ENCODE data around the gene HACD4. TPM values are rescaled to one million over a fixed set of nuclear protein-coding genes. Genes with fewer than 3 reads are reported as not detected.

HACD4 gene
- total and polyA plus RNA-seq, 8 donors = 6.3 to 12.2 (median 9.9) TPM

GRCh38 chr9:20988061-20988460 lies 43.4 kb downstream of the HACD4 start:
- peaks cover 4 to 33% of the 10 kb centered on the region in 2 donors for H3K4me1 ChIP-seq
- ATAC-seq (no peak), DNase-seq (no peak)
- TF ChIP-seq CTCF (IDR thresholded peaks at IDR 0.05) = no peak
- no peaks in the 10 kb centered on the region for H3K9me3 ChIP-seq
- intact Hi-C loops (cut with DNase I) = no loop called here
- peaks cover 0 to 14% of the 10 kb centered on the region in 2 donors for H3K36me3 ChIP-seq
- H3K27ac ChIP-seq = peak overlapping the region in 1 of 2 donors; percentile 14
- no peak overlapping the region for H3K4me3 ChIP-seq
- no peaks in the 10 kb centered on the region for H3K27me3 ChIP-seq

DNA sequence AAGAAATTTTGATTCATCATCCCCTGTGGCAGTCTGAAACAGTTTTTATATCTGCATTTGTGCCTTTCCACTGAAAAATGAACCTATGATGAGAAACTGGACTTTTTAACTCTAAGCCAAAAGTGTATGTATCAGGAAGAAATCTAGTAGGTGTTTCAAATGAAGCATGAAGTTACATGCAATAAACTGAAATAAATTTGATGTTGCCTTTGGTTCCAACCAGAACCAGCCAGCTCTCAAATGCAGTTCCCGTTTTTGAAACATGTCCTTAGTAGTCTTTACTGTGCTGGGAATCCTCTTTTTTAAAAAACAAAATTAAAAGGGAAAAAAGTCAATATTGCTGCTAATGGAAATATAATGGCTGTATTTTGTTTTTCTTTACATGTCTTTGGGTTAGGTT lies 43.9 kb downstream of the HACD4 start:
- Histone ChIP-seq H3K9me3 (no peaks in the 10 kb centered on the region), H3K27me3 (no peaks in the 10 kb centered on the region), H3K27ac (peak overlapping the region in 1 of 2 donors; percentile 14), H3K4me1 (peaks cover 4 to 33% of the 10 kb centered on the region in 2 donors), H3K36me3 (peaks cover 0 to 14% of the 10 kb centered on the region in 2 donors), H3K4me3 (no peak overlapping the region)
- intact Hi-C loops (cut with DNase I) = no loop called here
- ATAC-seq = no peak
- no peak for TF ChIP-seq CTCF (IDR thresholded peaks at IDR 0.05)
- DNase-seq = no peak

DNA sequence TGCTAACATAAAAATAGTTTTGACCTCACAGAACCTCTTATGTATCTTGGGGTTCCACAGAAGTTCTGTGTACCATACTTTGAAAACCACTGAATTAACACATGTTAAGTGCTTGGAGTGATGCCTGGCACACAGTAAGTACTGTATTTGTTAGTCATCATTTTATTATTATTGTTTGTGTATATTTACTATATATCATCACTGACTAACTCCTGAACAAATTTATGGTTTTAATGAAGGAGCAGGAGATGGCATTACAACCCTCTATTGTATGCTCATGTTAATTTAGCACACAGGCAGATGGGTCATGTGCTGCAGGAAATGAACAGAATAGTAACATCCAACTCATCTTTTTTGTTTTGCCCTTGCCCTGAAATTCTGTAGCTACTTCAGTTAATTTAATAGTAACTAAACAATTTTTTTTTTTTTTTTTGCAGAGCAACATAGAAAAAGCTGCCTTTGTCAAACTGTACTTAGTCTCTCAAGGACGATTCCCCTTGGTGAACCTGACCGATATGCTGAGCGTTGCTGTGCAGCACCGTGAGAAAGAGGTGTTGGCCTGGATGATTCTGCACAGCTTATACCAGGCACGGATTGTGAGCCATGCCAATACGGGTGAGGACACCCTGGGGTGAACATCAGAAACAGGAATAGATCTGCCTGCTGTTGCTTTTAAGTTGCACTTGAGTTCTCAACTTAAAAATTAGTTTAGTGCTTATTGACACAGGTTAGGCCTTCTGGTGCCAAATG lies 45.4 kb downstream of the HACD4 start:
- DNase-seq (no peak), ATAC-seq (no peak)
- intact Hi-C loops (cut with DNase I) = no loop called here
- TF ChIP-seq CTCF (IDR thresholded peaks at IDR 0.05) = no peak
- peaks cover 17 to 40% of the 10 kb centered on the region in 2 donors for H3K4me1 ChIP-seq
- no peak overlapping the region for H3K4me3 ChIP-seq
- H3K27me3 ChIP-seq = no peaks in the 10 kb centered on the region
- peaks cover 0 to 14% of the 10 kb centered on the region in 2 donors for H3K36me3 ChIP-seq
- no peaks in the 10 kb centered on the region for H3K9me3 ChIP-seq
- H3K27ac ChIP-seq = no peak overlapping the region

DNA sequence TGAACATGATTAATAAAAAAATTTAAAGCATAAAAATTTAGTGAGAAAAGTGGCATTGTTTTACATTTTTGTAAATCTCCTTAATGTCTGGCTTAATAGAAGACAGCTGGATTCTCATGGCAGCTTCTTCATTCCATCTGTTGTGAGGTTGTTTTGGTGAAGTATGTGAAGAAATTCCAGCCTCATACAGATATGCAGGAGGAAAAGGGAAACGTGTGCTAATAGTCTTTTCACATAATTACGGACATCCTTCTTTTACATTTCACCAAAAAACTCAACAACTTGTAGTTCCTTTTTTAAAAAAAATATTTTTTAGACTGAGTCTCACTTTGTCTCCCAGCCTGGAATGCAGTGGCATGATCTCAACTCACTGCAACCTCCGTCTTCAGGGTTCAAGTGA lies 46.9 kb downstream of the HACD4 start:
- H3K27me3 ChIP-seq = no peaks in the 10 kb centered on the region
- no peak for TF ChIP-seq CTCF (IDR thresholded peaks at IDR 0.05)
- H3K27ac ChIP-seq = peak overlapping the region in 1 of 2 donors; percentile 48
- no peak overlapping the region for H3K4me3 ChIP-seq
- intact Hi-C loops (cut with DNase I) = no loop called here
- peaks cover 14 to 35% of the 10 kb centered on the region in 2 donors for H3K4me1 ChIP-seq
- H3K9me3 ChIP-seq = no peaks in the 10 kb centered on the region
- ATAC-seq = no peak
- no peak for DNase-seq
- H3K36me3 ChIP-seq = peaks cover 0 to 6% of the 10 kb centered on the region in 2 donors

DNA sequence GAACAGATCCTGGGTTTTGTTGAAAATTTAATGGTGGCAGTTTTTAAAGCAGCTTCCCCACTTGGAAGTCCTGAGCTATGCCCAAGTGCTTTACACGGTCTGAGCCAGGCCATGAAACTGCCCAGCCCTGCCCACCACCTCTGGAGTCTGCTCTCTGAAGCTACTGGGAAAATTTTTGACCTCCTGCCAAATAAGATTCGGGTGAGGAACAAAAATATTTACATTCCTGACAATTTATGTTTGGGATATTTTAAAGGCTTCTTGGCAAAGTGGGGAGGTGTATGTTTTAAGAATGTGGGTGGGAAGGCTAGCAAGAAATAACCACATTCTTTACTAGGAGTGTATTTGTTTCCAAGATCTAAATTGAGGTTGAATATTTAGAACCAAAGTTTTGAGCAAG lies 50.0 kb downstream of the HACD4 start:
- Histone ChIP-seq H3K4me1 (peaks cover 14 to 24% of the 10 kb centered on the region in 2 donors), H3K36me3 (peaks cover 0 to 13% of the 10 kb centered on the region in 2 donors), H3K27ac (peak overlapping the region; percentile 40 to 62), H3K27me3 (no peaks in the 10 kb centered on the region), H3K9me3 (no peaks in the 10 kb centered on the region), H3K4me3 (no peak overlapping the region)
- peak; percentile 80 for ATAC-seq
- no peak for TF ChIP-seq CTCF (IDR thresholded peaks at IDR 0.05)
- intact Hi-C loops (cut with DNase I) = no loop called here
- peak in 2 of 4 donors; percentile 27 to 29 for DNase-seq
